Endothelial cell (in vitro differentiated cells): ENCODE results near the gene ZNF134. TPM values are rescaled to one million over a fixed set of nuclear protein-coding genes. Genes with fewer than 3 reads are reported as not detected.
A peak's percentile ranks its signal among the peaks of the same experiment; 100 is the strongest.

ENCODE experiments used
- DNase-seq: peaks from one replicate; pipeline ENCODE4 v3.0.0; 2021; ENCODE audit warnings: low spot score
- H3K27ac Mint-ChIP-seq: one replicate; pipeline ENCODE4 v1.8.0; 2021; ENCODE audit warnings: mixed read lengths, inconsistent platforms; ENCODE audit not compliant: unreplicated experiment
- H3K27me3 Mint-ChIP-seq: one replicate; pipeline ENCODE4 v1.8.0; 2021; ENCODE audit warnings: mild to moderate bottlenecking, moderate library complexity, mixed read lengths, inconsistent platforms; ENCODE audit not compliant: unreplicated experiment
- H3K36me3 Mint-ChIP-seq: one replicate; pipeline ENCODE4 v1.8.0; 2021; ENCODE audit warnings: mild to moderate bottlenecking, low read depth, mixed read lengths, inconsistent platforms; ENCODE audit not compliant: unreplicated experiment
- H3K4me1 Mint-ChIP-seq: one replicate; pipeline ENCODE4 v1.8.0; 2021; ENCODE audit warnings: mild to moderate bottlenecking, mixed read lengths, inconsistent platforms; ENCODE audit not compliant: unreplicated experiment
- H3K4me3 Mint-ChIP-seq: one replicate; pipeline ENCODE4 v1.8.0; 2021; ENCODE audit warnings: mild to moderate bottlenecking, mixed read lengths, inconsistent platforms; ENCODE audit not compliant: unreplicated experiment
- H3K9me3 Mint-ChIP-seq: one replicate; pipeline ENCODE4 v1.8.0; 2021; ENCODE audit warnings: mixed read lengths, inconsistent platforms; ENCODE audit not compliant: unreplicated experiment
- CTCF ChIP-seq: fragments of 200-600 bp; sonication (generic); IDR thresholded peaks from one replicate; pipeline ENCODE4 v1.5.0; 2021; ENCODE audit warnings: antibody characterized with exemption; ENCODE audit not compliant: unreplicated experiment
- total RNA-seq: library from RNA; stranded (reverse); fragmentation: NEBNext Ultra II Directional; extraction: Animal tissue kit (Norgen Biotek cat#: 25700); gene quantifications from one replicate; pipeline ENCODE4 v1.2.1, GENCODE V29; 2021; ENCODE audit not compliant: unreplicated experiment

ZNF134 gene
- total RNA-seq, 1 donor from 2014 or later = 37.5 TPM

GRCh38 chr19:57587529-57587928, 26.5 kb upstream of the ZNF134 start:
- H3K9me3 Mint-ChIP-seq = peaks cover 21% of the 10 kb centered on the region
- peak overlapping the region; percentile 5 for H3K27ac Mint-ChIP-seq
- no peak for TF ChIP-seq CTCF
- peaks cover 70% of the 10 kb centered on the region for H3K36me3 Mint-ChIP-seq
- DNase-seq = no peak
- H3K4me3 Mint-ChIP-seq = peak overlapping the region; percentile 86
- H3K27me3 Mint-ChIP-seq = peaks cover 9% of the 10 kb centered on the region
- H3K4me1 Mint-ChIP-seq = peaks cover 10% of the 10 kb centered on the region

GRCh38 chr19:57599377-57599760, 14.7 kb upstream of the ZNF134 start:
- Mint-ChIP-seq H3K4me1 (peaks cover 9% of the 10 kb centered on the region), H3K27me3 (peaks cover 8% of the 10 kb centered on the region), H3K4me3 (peak overlapping the region; percentile 88), H3K9me3 (peaks cover 5% of the 10 kb centered on the region), H3K36me3 (peaks cover 30% of the 10 kb centered on the region), H3K27ac (peak overlapping the region; percentile 61)
- DNase-seq = no peak
- TF ChIP-seq CTCF = no peak

GRCh38 chr19:57599761-57600383, 14.2 kb upstream of the ZNF134 start, which contains the start of gene ZNF530:
Gene ZNF530, plus strand, starts transcription at chr19:57599885. Its CDS starts 4,461 bp downstream, at chr19:57604346.
- H3K27me3 Mint-ChIP-seq = peaks cover 8% of the 10 kb centered on the region
- peak within 1 kb of the TSS; percentile 61 for H3K27ac Mint-ChIP-seq
- H3K9me3 Mint-ChIP-seq = peaks cover 5% of the 10 kb centered on the region
- H3K4me3 Mint-ChIP-seq = peak within 1 kb of the TSS; percentile 88
- H3K36me3 Mint-ChIP-seq = peaks cover 35% of the 10 kb centered on the region
- peaks cover 9% of the 10 kb centered on the region for H3K4me1 Mint-ChIP-seq
- DNase-seq = peak; percentile 87
- TF ChIP-seq CTCF = no peak

GRCh38 chr19:57606931-57607330, 7.1 kb upstream of the ZNF134 start:
- no peak overlapping the region for H3K27ac Mint-ChIP-seq
- H3K4me1 Mint-ChIP-seq = no peaks in the 10 kb centered on the region
- no peak overlapping the region for H3K4me3 Mint-ChIP-seq
- no peak for TF ChIP-seq CTCF
- peaks cover 49% of the 10 kb centered on the region for H3K36me3 Mint-ChIP-seq
- H3K9me3 Mint-ChIP-seq = peaks cover 5% of the 10 kb centered on the region
- no peak for DNase-seq
- peaks cover 5% of the 10 kb centered on the region for H3K27me3 Mint-ChIP-seq

- TF ChIP-seq CTCF = no peak
- H3K9me3 Mint-ChIP-seq = peaks cover 16% of the 10 kb centered on the region
- peaks cover 12% of the 10 kb centered on the region for H3K27me3 Mint-ChIP-seq
- H3K4me3 Mint-ChIP-seq = no peak overlapping the region
- H3K27ac Mint-ChIP-seq = no peak overlapping the region
- peaks cover 35% of the 10 kb centered on the region for H3K36me3 Mint-ChIP-seq
- no peak for DNase-seq
- peaks cover 16% of the 10 kb centered on the region for H3K4me1 Mint-ChIP-seq
Observed at GRCh38 chr19:57611113-57611512, 2.9 kb upstream of the ZNF134 start.
